ENCODE results near the gene DSCAM.

- no peak for TF ChIP-seq EZH2 (IDR thresholded peaks at IDR 0.05; ENCODE audit: borderline replicate concordance, low read depth, low read length, severe bottlenecking)
- no peak for TF ChIP-seq POLR2A (IDR thresholded peaks at IDR 0.05; ENCODE audit: low read depth, low read length)
These were observed 825.2 kb downstream of the DSCAM start for GRCh38 chr21:40021558-40022351.
